Measurements from ENCODE around the gene NACC2. TPM values are rescaled to one million over a fixed set of nuclear protein-coding genes. Genes with fewer than 3 reads are reported as not detected.
"Not testable (repeated sequence)": the region's sequence is repeated elsewhere in the genome, so short reads cannot be mapped to it uniquely, and the experiment has no call there.

Gene NACC2
- total RNA-seq, 2 donors from 2014 or later = 73.5 to 77.7 TPM

DNA sequence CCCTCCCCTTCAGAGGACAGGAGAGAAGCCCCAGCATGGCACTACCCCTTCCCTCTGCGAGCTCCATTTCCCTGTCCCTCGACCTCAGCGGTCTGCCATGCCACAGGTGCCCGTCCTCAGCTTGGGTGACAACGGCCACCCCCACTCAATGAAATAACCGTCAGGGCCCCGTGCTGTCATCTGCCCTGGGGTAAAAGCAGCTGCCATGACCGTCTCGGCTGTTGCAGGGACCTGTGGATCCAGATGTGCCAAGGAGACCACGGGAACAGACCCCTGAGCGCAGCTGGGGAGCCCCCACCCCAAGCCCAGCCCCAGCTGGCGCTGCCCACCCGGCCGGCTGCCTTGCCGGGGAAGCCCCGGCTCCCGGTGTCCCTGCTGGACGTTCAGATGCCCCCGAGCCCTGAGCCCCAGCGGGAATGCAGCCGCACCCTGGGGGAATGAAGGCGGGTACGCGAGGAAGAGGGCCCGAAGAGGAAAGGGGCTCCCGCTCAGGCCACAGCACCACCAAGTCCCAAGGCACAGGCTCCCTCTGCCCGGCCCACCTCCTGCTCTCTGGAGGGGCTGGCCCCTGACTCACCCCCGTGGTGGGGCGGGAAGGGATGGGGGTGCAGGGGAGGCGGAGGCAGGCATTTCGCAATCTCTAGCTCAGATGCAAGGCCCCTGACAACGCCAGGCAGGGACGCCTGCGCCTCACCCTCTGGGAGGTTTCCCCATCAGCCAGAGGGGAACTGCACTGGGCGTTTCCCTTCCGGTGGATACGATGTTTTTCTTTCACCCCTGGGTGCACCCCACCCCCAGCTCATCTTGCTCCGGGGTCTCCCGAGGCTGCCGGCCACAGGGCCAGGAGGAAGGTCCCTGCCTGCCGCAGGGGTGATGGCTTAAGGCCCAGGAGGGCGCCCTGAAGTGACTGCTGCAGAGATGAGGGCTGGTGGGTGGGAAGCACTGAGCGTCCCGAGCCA is 49.2 kb downstream of the NACC2 start:
- peak; percentile 86 for DNase-seq (ENCODE audit: low spot score)
- intact Hi-C loops (cut with DNase I) = loop anchor here in 1 of 2 donors (5.0 kb wide), 1 partner anchor 1114 kb away; no protein-coding TSS in a partner anchor

DNA sequence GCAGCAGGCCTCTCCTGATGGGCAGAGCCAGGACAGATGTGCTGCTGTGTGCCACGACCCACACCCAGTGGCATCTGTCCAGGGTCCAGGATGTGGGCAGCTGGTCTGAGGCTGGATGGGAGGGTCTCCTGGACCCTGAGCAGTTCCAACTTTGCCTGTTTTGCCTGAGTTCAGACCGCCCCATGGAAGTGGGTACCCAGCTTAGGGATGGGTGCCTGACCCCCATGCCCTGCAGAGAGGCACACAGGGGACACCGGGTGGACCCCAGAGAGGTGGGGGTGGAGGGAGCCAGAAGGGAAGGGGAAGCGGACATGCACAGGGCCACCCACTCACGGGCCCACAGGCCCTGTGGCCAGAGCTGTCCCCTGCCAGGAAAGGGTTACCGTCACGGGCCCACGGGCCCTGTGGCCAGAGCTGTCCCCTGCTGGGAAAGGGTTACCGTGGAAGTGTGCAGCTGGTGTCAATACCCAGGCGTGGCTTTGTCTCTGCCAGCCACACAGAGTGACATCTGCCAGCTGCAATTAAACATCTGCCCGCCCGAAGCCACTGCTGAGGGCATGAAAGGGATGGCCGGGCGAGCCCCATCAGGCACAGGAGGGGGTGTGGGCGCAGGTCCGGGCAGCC is 50.0 kb downstream of the NACC2 start:
- intact Hi-C loops (cut with DNase I) = loop anchor here in 1 of 2 donors (5.0 kb wide), 1 partner anchor 1113 kb away; no protein-coding TSS in a partner anchor
- DNase-seq (ENCODE audit: low spot score) = peak; percentile 64

DNA sequence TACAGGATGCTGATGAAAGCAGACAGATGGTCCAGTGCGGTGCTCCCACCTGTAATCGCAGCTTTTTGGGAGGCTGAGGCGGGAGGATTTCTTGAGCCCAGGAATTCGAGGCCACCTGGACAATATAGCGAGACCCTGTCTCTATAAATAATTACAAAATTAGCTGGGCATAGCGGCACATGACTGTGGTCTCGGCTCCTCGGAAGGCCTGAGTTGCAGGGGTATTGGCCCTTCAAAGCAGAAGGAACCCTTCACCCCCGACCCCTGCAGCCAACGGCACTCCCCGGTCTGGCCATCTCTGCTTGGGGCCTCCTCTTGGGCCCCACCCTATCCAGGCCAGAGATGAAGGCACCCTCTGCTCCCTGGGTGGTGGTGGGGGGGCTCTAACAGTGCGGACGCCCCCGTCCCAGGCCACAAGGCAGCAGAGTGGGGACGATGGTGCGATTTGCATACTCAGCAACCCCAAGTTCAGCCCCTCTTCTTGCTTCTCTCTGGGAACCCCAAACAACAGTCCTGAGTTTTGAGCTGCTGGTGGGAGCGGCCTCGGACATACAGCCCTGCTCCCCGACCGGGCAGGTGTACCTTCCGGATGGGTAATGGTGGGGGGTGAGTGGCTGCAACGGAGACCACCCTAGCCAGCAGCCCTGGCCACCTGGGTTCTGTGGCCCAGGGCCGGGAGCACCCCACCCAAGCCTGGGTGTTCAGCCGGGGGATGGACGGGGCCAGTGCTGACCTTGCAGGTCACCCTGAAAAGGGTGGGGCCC is 50.7 kb downstream of the NACC2 start:
- intact Hi-C loops (cut with DNase I) = no loop called here
- peak; percentile 67 for DNase-seq (ENCODE audit: low spot score)

DNA sequence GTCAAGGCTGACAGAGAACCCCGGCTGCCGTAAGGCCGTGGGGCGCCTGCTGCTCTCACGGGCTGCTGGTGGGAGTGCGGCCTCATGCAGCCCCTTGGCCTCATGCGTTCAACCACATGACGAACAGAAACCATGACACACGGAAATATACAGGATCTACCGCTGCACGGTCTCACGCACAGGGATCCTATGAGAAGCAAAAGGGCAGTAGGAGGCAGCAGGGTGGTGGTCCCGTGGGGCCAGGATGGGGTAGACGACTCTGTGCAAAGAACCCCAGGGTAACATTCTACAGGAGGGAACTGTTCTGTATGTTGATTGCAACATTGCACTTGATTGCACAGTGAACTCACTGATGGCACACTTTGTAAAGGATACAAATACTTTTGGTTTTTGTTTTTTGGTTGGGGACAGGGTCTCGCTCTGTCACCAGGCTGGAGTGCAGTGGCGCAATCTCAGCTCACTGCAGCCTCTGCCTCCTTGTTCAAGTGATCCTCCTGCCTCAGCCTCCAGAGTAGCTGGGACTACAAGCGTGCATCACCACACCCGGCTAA is 51.6 kb downstream of the NACC2 start:
- intact Hi-C loops (cut with DNase I) = no loop called here
- no peak for DNase-seq (ENCODE audit: low spot score)

DNA sequence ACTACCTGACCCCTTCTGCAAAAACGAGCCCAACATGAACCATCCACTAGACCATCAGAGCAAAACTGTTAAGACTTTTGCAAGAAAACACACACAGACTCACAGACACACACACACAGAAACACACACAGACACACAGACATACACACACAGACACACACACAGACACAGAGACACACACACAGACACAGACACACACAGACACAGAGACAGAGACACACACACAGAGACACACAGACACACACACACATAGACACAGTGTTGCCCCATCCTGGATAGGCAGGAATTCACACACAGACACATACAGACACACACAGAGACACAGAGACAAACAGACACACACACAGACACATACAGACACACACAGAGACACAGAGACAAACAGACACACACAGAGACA is 52.5 kb downstream of the NACC2 start:
- DNase-seq (ENCODE audit: low spot score) = no peak
- intact Hi-C loops (cut with DNase I) = no loop called here

DNA sequence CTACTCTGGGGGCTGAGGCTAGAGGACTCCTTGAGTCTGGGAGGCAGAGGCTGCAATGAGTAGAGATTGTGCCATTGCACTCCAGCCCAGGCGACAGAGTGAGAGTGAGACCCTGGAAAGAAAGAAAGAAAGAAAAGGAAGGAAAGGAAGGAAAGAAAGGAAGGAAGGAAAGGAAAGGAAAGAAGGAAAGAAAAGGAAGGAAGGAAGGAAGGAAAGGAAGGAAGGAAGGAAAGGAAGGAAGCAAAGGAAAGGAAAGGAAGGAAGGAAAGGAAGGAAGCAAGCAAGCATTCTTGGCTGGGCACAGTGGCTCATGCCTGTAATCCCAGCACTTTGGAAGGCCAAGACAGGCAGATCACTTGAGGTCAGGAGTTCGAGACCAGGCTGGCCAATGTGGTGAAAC is 54.2 kb downstream of the NACC2 start:
- DNase-seq (ENCODE audit: low spot score); intact Hi-C loops (cut with DNase I): not testable (repeated sequence)

DNA sequence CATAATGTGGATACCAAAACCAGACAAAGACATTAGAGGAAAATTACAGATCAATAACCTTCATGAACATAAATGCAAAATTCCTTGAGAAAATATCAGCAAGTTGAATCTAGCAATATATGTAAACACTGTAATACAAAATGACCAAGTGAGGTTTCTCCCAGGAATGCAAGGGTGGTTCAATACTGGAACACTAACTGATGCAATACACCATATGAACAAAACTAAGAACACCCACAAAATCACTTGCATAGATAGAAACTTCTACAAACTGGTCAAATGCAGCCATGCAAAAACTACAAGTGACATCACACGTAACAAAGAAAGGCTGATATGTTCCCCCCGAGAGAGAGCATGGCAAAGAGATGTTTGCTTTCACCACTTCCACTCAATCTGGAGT is 55.6 kb downstream of the NACC2 start:
- DNase-seq (ENCODE audit: low spot score) = no peak
- intact Hi-C loops (cut with DNase I) = no loop called here

DNA sequence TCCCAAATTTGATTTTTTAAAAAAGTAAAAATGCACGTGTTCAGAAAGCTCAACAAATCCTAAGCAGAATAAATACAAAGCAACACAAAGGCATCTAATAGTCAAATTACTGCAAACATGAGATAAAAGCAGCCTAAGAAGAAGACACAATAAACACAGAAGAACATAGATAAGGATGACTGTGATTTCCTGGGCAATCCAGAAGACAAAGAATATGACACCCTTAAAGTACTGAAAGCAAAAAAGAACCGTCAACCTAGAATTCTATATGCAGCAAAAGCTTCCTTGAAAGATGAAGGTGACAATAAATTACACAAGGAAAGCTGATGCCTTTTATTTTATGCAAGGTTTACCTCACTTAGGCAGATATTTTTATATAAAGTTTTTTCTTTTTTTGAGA is 58.2 kb downstream of the NACC2 start:
- no peak for DNase-seq (ENCODE audit: low spot score)
- intact Hi-C loops (cut with DNase I) = no loop called here

DNA sequence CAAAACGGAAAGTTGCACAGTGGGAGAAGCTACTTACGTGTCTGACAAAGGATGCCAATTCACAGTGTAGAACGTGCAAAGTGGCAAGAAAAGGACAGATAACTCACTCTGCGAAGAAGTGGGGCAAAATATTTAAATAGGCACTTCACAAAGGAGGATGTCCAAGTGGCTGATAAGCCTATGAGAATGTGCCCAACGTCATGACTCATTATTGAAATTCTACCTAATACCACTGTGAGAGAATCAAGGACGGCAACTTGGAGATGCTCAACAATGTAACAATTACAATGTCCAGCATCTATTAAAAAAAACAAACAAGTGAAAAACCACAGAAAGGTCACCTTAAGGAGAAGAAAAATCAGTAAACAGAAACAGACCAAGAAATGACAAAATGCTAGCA is 59.0 kb downstream of the NACC2 start:
- no peak for DNase-seq (ENCODE audit: low spot score)
- intact Hi-C loops (cut with DNase I) = no loop called here

DNA sequence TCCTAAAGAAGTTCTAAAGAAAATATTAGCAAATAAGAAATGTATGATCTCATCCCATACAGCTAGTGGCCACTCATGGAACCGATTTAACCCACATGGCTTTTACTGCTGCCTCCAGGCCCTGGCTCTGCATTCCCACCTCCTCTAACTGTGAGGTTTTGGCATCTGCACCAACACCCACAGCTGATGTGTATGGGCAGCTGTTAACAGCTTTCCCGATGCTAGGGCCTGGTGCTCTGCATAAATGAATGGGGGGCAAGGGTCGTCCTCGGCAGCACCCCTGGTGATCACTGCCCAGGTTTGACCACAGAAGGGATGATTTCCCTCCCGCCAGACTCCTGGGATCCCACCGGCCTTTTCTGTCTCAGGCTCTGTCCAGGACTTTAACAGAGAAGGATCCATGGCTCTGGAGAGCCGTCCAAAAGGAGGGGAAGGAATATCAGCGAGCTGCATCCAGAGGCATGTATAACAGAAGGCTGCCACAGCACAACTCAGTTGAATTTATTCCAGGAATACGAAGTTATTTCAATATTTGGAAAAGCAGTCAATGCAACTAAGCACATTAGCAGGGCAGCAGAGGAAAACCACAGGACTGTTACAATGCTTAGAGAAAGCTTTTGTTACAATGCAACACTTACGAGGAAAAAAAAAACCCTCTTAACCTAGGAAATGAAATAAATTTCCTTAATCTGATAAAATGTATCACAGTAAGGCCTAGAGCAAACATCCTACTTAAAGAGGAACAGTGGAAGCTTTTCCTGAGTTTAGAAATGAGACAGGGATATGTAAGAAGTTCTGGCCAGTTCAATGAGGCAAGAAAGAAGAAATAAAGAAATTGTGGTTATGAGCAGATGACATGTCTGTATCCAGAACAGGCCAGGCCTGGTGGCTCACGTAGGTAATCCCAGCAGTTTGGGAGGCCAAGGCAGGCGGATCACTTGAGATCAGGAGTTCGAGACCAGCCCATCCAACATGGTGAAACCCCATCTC is 63.1 kb downstream of the NACC2 start:
- no peak for DNase-seq (ENCODE audit: low spot score)
- intact Hi-C loops (cut with DNase I) = no loop called here

DNA sequence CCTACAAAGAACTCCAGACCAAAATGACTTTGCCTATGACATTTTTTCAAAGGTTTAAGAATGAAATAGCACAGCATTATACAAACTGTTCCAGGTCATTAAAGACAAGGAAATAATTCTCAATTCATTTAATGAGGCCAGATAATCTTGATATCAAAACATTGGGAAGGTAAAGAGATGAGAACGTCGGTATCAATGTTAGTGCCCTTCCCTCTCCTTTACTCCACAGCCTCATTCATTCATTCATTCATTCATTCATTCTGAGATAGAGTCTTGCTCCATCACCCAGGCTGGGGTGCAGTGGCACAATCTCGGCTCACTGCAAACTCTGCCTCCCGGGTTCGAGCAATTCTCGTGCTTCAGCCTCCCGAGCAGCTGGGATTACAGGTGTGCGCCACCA is 64.0 kb downstream of the NACC2 start:
- intact Hi-C loops (cut with DNase I) = no loop called here

DNA sequence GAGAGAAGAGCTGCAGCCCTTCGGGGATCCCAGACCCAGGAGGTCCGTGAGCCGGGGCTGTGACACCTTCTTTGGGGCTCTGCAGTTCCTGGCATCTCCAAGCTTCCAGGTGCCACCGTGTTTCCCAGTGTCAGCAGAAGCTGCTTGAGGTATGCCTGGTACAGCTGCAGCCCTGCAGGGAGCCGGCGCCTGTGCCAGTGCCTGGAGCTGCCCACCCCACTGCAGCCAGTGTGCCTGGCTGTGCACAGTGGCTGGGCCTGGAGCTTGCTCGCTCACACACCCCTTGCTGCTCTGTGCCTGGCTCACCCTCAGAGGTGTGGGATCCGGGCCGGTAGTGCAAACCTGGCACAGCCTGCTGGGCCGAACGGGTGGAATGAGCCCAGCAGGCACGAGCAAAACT is 65.5 kb downstream of the NACC2 start:
- intact Hi-C loops (cut with DNase I) = no loop called here
- DNase-seq (ENCODE audit: low spot score) = peak; percentile 70

More for the DNA sequence above, 64.0 kb downstream of the NACC2 start:
- no peak for DNase-seq (ENCODE audit: low spot score)

DNA sequence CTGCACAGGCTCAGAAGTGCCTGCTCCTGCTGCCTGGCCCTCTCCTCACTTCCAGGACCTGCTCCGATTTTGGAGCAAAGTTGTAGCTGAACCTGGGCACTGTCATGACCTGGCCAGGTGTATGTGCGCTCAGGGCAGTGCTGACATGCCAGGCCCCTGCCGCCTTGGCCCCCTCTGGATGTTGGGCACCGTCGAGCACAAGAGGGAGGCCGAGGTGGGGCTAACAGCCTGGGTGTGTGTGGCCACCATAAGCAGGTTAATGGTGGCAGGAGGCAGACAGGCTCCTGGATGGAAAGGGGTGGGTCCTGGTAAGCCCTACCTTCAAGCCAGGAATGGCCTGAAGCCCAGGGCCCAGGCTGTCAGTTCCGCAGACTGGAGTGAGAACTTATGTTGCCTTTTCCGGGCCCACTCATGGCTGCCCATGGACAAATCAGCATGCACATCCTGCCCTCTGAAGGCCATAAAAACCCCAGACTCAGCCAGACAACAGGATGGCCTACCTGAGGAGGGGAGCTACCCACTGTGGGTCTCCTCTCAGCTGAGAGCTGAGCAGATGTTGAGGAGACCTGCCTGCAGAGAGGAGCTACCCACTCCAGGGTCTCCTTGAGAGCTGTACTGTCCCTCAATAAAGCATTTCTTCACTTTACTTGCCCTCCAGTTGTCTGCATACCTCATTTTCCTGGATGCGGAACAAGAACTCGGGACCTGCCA is 66.2 kb downstream of the NACC2 start:
- intact Hi-C loops (cut with DNase I) = no loop called here
- no peak for DNase-seq (ENCODE audit: low spot score)

DNA sequence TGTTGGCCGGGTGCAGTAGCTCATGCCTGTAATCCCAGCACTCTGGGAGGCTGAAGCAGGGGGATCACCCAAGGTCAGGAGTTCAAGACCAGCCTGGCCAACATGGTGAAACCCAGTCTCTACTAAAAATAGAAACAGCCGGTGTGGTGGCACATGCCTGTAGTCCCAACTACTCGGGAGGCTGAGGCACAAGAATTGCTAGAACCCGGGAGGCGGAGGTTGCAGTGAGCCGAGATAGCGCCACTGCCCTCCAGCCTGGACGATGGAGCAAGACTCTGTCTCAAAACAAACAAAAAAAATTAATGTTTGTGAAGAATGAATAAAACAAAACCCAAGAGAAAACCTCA is 68.2 kb downstream of the NACC2 start:
- intact Hi-C loops (cut with DNase I); DNase-seq (ENCODE audit: low spot score): not testable (repeated sequence)

DNA sequence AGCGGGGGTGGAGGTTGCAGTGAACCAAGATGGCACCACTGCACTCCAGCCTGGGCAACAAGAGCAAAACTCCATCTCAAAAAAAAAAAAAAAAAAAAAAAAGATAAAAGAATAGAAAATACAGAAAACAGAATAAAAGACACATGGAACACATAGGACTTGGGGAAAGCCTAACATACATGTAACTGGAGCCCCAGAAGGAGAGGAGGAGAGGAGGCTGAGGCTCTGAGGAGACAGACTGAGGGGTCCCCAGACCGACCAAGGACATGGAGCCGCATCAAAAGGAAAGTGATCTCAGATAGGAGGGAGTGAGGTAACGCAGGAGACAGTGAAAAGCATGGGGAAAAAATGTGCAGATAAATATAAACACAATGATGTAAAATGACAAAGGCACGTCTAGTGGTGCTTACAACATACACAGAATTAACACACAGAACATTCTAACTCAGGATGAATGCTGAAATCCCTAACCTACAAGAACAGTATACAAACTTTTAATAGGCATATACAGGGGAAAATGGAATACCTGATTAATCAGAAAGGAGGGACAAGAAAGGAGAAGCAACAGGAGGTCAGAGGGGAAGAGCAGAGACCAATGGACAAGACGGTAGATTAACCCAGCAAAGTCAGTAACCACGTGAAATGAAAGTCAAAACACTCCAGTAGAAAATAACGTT is 68.7 kb downstream of the NACC2 start:
- DNase-seq (ENCODE audit: low spot score) = no peak
- intact Hi-C loops (cut with DNase I) = no loop called here

DNA sequence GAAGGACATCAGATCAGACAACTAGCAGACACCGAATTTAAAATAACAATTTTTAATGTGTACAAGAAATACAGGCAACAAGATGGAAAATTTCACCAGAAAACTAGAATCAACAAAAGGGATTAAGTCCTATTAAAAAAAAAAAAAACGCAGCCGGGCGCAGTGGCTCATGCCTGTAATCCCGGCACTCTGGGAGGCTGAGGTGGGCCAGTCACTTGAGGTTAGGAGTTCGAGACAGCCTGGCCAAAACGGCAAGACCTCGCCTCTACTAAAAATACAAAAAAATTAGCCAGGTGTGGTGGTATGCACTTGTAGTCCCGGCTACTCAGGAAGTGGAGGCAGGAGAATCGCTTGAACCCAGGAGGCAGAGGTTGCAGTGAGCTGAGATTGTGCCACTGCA is 69.6 kb downstream of the NACC2 start:
- no peak for DNase-seq (ENCODE audit: low spot score)
- intact Hi-C loops (cut with DNase I) = no loop called here

DNA sequence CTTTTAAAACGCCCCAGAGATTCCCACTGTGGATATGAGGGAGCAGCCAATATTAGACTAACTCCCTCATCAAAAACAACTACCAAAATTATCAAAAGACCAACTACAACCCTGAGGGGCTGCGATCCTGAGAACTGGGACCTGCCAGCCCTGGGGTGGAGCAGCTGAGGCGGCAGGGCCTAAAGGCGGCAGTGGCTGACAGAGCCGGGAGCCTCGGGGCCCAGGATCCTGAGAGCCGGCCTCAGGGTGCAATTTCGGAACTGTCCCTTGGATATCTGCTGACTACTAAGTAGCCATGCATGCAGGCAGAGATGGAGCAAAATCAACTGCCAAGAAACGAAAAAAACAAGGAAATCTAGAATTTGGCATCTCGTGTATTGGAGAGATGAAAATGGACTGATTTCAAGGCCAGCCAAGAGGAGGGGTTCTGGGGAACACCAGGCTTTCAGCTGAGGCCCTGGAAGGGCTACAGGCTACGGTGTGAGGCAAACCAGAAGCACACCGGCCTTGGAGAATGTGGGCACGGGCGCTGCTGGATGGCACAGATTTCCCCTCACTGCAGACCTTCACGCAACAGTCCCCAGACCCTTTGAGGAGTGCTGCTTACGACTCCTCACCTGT is 70.3 kb downstream of the NACC2 start:
- intact Hi-C loops (cut with DNase I) = no loop called here
- no peak for DNase-seq (ENCODE audit: low spot score)
